Tibial nerve (tissue), 4 donors: Measurements from ENCODE around the gene SSC5D. TPM values are rescaled to one million over a fixed set of nuclear protein-coding genes. Genes with fewer than 3 reads are reported as not detected.

Source experiments
- DNase-seq, 2 donors: peaks; one replicate each; pipeline ENCODE4 v3.0.0-alpha.2; 2019; ENCODE audit warnings: low spot score in 2 of 2
- H3K27ac ChIP-seq, 4 donors: fragments of 200-600 bp; sonication (generic) in 3 of 4; one replicate each; pipeline ENCODE4 v1.5.1; 2017 to 2019; ENCODE audit warnings: mild to moderate bottlenecking in 1 of 4
- H3K27me3 ChIP-seq, 2 donors: fragments of 200-600 bp; sonication (generic) in 1 of 2; one replicate each; pipeline versions ENCODE4 v1.5.1 to v1.6.0; 2017 to 2019
- H3K36me3 ChIP-seq, 3 donors: fragments of 200-600 bp; sonication (generic); one replicate each; pipeline ENCODE4 v1.5.1; 2018 to 2019
- H3K4me1 ChIP-seq, 4 donors: fragments of 200-600 bp; sonication (generic) in 3 of 4; one replicate each; pipeline ENCODE4 v1.5.1; 2017 to 2019
- H3K4me3 ChIP-seq, 4 donors: fragments of 200-600 bp; sonication (generic) in 3 of 4; one replicate each; pipeline ENCODE4 v1.5.1; 2017 to 2019; ENCODE audit warnings: mild to moderate bottlenecking in 1 of 4, moderate library complexity in 1 of 4
- H3K9me3 ChIP-seq, 4 donors: fragments of 200-600 bp; sonication (generic) in 3 of 4; one replicate each; pipeline ENCODE4 v1.5.1; 2017 to 2019
- EP300 ChIP-seq, 2 donors: sonication (generic); formaldehyde crosslinking; IDR thresholded peaks; one replicate each; pipeline ENCODE4 v1.6.1; 2017; ENCODE audit warnings: antibody characterized with exemption in 2 of 2, mild to moderate bottlenecking in 1 of 2
- POLR2A ChIP-seq, 2 donors: fragments of 450-650 bp; IDR thresholded peaks; one replicate each; pipeline ENCODE4 v1.6.1; 2017; ENCODE audit warnings: antibody characterized with exemption in 2 of 2, mild to moderate bottlenecking in 2 of 2, moderate library complexity in 2 of 2
- WGBS, 2 donors: methylation state at CpG; one replicate each; pipeline ENCODE4 v1.1.5; 2018; 5-methylcytosine and 5-hydroxymethylcytosine counted together
- total RNA-seq, 4 donors: library from RNA; depleted of rRNA; stranded (reverse); fragments of >200 nt; gene quantifications; one replicate each; pipeline ENCODE4 v1.1.0, GENCODE V29; 2016
- TF ChIP-seq, protein P1 (sequence below), 5 experiments: fragments of 200-600 bp in 3 of 5; fragments of 450-650 bp in 2 of 5; sonication (generic) in 3 of 5; IDR thresholded peaks; one replicate each; pipeline ENCODE4 v1.5.1; 2016 to 2019; ENCODE audit warnings: antibody characterized with exemption in 5 of 5, mild to moderate bottlenecking in 3 of 5, moderate library complexity in 2 of 5

Gene SSC5D
- total RNA-seq, 4 donors from 2014 or later = 3.9 to 14.5 (median 7.2) TPM

DNA sequence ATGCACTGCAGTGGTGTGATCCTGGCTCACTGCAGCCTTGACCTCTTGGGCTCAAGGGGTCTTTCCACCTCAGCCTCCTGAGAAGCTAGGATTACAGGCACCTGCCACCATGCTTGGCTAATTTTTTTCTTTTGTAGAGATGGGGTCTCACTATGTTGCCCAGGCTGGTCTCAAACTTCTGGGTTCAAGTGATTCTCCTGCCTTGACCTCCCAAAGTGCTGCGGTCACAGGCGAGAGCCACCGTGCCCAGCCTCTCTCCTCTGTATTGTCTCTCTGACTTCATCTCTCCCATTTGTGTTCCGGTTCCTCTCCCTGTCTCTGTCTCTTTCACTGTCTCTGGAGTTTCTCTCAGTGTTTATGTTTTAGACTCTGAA is 22.0 kb upstream of the SSC5D start:
- H3K27ac ChIP-seq = no peak overlapping the region
- no peaks in the 10 kb centered on the region for H3K36me3 ChIP-seq
- no peak for DNase-seq
- peaks cover 0 to 21% (median 0%) of the 10 kb centered on the region in 4 donors for H3K4me1 ChIP-seq
- H3K9me3 ChIP-seq = no peaks in the 10 kb centered on the region
- TF ChIP-seq POLR2A (IDR thresholded peaks at IDR 0.05) (no peak), EP300 (IDR thresholded peaks at IDR 0.05) (no peak)
- TF ChIP-seq, protein P1, sequence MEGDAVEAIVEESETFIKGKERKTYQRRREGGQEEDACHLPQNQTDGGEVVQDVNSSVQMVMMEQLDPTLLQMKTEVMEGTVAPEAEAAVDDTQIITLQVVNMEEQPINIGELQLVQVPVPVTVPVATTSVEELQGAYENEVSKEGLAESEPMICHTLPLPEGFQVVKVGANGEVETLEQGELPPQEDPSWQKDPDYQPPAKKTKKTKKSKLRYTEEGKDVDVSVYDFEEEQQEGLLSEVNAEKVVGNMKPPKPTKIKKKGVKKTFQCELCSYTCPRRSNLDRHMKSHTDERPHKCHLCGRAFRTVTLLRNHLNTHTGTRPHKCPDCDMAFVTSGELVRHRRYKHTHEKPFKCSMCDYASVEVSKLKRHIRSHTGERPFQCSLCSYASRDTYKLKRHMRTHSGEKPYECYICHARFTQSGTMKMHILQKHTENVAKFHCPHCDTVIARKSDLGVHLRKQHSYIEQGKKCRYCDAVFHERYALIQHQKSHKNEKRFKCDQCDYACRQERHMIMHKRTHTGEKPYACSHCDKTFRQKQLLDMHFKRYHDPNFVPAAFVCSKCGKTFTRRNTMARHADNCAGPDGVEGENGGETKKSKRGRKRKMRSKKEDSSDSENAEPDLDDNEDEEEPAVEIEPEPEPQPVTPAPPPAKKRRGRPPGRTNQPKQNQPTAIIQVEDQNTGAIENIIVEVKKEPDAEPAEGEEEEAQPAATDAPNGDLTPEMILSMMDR (IDR thresholded peaks at IDR 0.05) = no peak
- H3K27me3 ChIP-seq = no peaks in the 10 kb centered on the region
- WGBS, 2 donors = 83 to 86% methylated on average over 4 of the region's 4 CpGs
- no peak overlapping the region for H3K4me3 ChIP-seq

DNA sequence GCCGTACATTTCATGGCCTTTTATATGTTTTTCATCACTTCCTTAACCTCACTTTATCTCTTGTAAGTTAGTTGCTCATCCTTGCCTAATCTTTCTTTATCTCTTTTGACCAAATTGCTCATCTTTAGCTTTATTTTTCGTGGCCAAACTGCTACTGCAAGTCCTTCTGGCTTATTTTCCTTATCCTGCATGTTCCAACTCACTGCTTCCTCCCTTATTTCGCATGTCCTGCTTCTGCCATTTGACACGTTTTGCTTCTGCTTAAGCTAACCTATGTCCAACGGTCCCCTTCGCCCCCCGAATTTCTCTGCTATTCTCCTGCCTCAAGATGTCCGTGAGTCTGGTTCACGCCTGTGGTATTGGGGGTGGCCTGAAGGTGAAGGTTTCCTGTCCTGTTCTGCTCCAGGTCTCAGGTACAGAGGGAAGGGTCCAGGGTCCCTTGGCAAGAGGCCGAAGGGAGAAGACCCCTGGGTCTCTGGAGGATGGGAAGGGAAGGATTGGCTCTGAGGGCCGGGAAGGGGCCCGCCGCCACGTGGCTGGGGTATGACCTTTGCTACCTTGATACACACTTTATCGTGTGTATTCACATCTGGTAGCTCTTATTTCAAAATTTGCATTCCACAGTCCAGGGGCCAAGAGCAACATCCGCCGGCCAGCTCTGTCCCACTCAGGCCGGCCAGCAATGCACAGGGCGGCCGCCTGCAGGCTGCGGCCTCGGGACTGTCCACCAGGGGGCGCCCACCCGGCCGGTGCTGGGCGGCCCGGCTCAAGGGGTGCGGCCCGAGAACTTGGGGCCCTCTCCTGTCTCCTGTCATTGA is 20.8 kb upstream of the SSC5D start:
- Histone ChIP-seq H3K27me3 (no peaks in the 10 kb centered on the region), H3K27ac (peak overlapping the region in 2 of 4 donors; percentile 22 to 71), H3K9me3 (no peaks in the 10 kb centered on the region), H3K4me1 (peaks cover 0 to 17% (median under 1%) of the 10 kb centered on the region in 4 donors), H3K36me3 (no peaks in the 10 kb centered on the region), H3K4me3 (no peak overlapping the region)
- DNase-seq = peak; percentile 63 to 72
- WGBS, 2 donors = 24 to 37% methylated on average over 20 to 25 of the region's 29 CpGs
- TF ChIP-seq, protein P1 (IDR thresholded peaks at IDR 0.05) = peak; percentile 97 to 99 (median 99)
- TF ChIP-seq POLR2A (IDR thresholded peaks at IDR 0.05) (no peak), EP300 (IDR thresholded peaks at IDR 0.05) (peak in 1 of 2 donors; percentile 62)

DNA sequence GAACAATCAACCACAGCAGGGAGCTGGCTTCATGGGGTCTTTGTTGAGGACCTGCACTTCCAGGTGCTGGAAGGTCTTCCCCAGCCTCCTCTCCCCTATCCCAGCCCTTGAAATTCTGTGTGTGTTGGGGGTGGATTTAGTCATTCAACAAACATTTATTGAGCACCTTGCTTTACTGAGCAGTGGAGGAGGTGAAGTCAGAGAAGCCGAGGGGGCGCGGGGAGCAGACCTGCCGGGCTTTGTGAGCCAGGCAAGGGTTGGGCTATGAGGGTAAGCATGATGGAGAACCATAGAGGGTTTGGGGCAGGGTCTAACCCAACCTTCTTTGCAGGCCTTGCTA is 20.2 kb upstream of the SSC5D start:
- Histone ChIP-seq H3K4me1 (peaks cover 0 to 18% (median 4%) of the 10 kb centered on the region in 4 donors), H3K27me3 (no peaks in the 10 kb centered on the region), H3K4me3 (no peak overlapping the region), H3K27ac (no peak overlapping the region), H3K9me3 (no peaks in the 10 kb centered on the region), H3K36me3 (no peaks in the 10 kb centered on the region)
- no peak for DNase-seq
- 11 to 20% methylated on average over 4 of the region's 4 CpGs for WGBS, 2 donors
- TF ChIP-seq POLR2A (IDR thresholded peaks at IDR 0.05) = no peak
- TF ChIP-seq, protein P1 (IDR thresholded peaks at IDR 0.05) = peak in 2 of 5 experiments; percentile 13 to 30

DNA sequence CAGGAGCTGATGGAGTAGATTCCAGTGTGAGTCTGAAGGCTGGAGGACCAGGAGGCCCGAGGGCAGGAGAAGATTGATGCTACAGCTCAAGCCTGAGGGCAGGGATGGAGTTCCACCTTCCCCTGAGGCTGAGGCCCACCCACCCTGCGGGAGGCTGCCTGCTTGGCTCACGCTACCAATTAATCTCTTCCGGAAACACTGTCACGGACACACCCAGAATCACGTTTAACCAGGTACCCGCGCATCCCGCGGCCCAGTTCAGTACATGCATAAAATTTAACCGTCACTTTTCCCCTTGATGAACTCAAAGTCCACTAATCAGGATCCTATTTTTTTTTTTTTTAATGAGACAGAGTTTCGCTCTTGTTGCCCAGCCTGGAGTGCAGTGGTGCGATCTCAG is 17.0 kb upstream of the SSC5D start:
- H3K27ac ChIP-seq = no peak overlapping the region
- no peak for TF ChIP-seq POLR2A (IDR thresholded peaks at IDR 0.05)
- TF ChIP-seq, protein P1 (IDR thresholded peaks at IDR 0.05) = no peak
- no peak for TF ChIP-seq EP300 (IDR thresholded peaks at IDR 0.05)
- H3K4me3 ChIP-seq = no peak overlapping the region
- peaks cover 0 to 48% (median 27%) of the 10 kb centered on the region in 4 donors for H3K4me1 ChIP-seq
- no peaks in the 10 kb centered on the region for H3K27me3 ChIP-seq
- 81 to 86% methylated on average over 13 of the region's 13 CpGs for WGBS, 2 donors
- no peak for DNase-seq
- no peaks in the 10 kb centered on the region for H3K36me3 ChIP-seq
- H3K9me3 ChIP-seq = no peaks in the 10 kb centered on the region

DNA sequence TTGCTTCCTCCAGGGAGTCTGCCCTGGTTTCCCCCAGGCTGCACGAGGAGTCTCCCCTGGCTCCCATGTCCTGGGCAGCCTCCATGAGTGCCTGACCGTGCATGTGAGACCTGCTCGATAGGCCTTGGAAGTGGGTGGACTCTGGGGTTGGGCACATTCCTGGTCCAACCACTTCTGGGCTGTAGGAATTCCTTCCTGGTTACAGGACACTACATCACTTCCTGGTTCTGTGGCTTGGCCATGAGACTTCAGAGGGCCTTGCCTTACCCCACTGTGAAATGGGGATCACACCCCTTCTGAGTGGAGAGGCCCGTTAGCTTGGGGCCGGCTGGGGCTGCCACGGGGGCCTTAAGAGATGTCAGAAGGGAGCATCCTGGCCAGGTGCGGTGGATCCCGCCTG is 15.8 kb upstream of the SSC5D start:
- Histone ChIP-seq H3K36me3 (no peaks in the 10 kb centered on the region), H3K4me1 (peaks cover 0 to 49% (median 30%) of the 10 kb centered on the region in 4 donors), H3K4me3 (no peak overlapping the region), H3K9me3 (no peaks in the 10 kb centered on the region), H3K27me3 (no peaks in the 10 kb centered on the region), H3K27ac (peak overlapping the region in 2 of 4 donors; percentile 80 to 97)
- DNase-seq = no peak
- TF ChIP-seq POLR2A (IDR thresholded peaks at IDR 0.05) (no peak), EP300 (IDR thresholded peaks at IDR 0.05) (no peak)
- TF ChIP-seq, protein P1 (IDR thresholded peaks at IDR 0.05) = no peak
- 65 to 67% methylated on average over 8 of the region's 8 CpGs for WGBS, 2 donors
